T-helper 2 cell (primary cell): ENCODE results near the gene IRX1.

Source experiments
- DNase-seq, 5 experiments: peaks; one replicate each; pipeline versions ENCODE4 v3.0.0 to v3.0.0-alpha.2; 2012 to 2022

Gene IRX1

GRCh38 chr5:3650868-3651267, 55.2 kb downstream of the IRX1 start:
- DNase-seq = no peak
